Left lung (tissue), 10 donors: Measurements from ENCODE around the gene DST. TPM values are rescaled to one million over a fixed set of nuclear protein-coding genes. Genes with fewer than 3 reads are reported as not detected.

ENCODE experiments used
- ATAC-seq: fragments of 200-7000 bp; cut with Tn5 transposase; one replicate; pipeline ENCODE4 v1.9.1; 2020; ENCODE audit warnings: moderate library complexity
- DNase-seq, 4 donors: peaks; one replicate each; pipeline ENCODE4 v3.0.0-alpha.2; 2013 to 2020
- H3K27ac ChIP-seq, 2 donors: fragments of 200-600 bp; sonication (generic) in 1 of 2; one replicate each; pipeline versions ENCODE4 v1.5.0 to v1.8.0; 2020 to 2021
- H3K27me3 ChIP-seq, 2 donors: fragments of 200-600 bp; sonication (generic) in 1 of 2; one replicate each; pipeline versions ENCODE4 v1.5.0 to v1.8.0; 2020 to 2021
- H3K36me3 ChIP-seq, 2 donors: fragments of 200-600 bp; sonication (generic) in 1 of 2; one replicate each; pipeline versions ENCODE4 v1.5.0 to v1.8.0; 2020 to 2021
- H3K4me1 ChIP-seq, 2 donors: fragments of 200-600 bp; one replicate each; pipeline ENCODE4 v1.8.0; 2021
- H3K4me3 ChIP-seq, 2 donors: fragments of 200-600 bp; sonication (generic) in 1 of 2; one replicate each; pipeline versions ENCODE4 v1.5.0 to v1.8.0; 2020 to 2021; ENCODE audit warnings: mild to moderate bottlenecking in 1 of 2
- H3K9me3 ChIP-seq, 2 donors: fragments of 200-600 bp; sonication (generic) in 1 of 2; one replicate each; pipeline versions ENCODE4 v1.5.0 to v1.8.0; 2020 to 2021
- intact Hi-C, 2 donors: fragments of 100-400 bp; cut with DNase I; formaldehyde crosslinking; loops; one replicate each; pipeline versions ENCODE4 v1.11.2 to v1.14.2; 2022
- polyA plus RNA-seq, 6 donors: library from polyadenylated mRNA; unstranded; fragments of 120-200 nt; gene quantifications; one replicate each; pipeline ENCODE4 v1.2.1, GENCODE V29; 2013; ENCODE audit not compliant: insufficient read length in 6 of 6
- total RNA-seq, 2 donors: library from RNA; stranded (reverse); fragmentation: NEBNext Ultra II Directional; extraction: Animal tissue kit (Norgen Biotek cat#: 25700); gene quantifications; one replicate each; pipeline ENCODE4 v1.2.1, GENCODE V29; 2021
- TF ChIP-seq, protein P1 (sequence below), 2 donors: fragments of 200-600 bp; sonication (generic) in 1 of 2; IDR thresholded peaks; one replicate each; pipeline versions ENCODE4 v1.5.0 to v1.8.0; 2021; ENCODE audit warnings: antibody characterized with exemption in 2 of 2
- donor health status: DM: no; HTN: yes; CAD: no.
- donor health status: DM: no; HTN: no; CAD: no.

Gene DST
- total and polyA plus RNA-seq, 8 donors, result 290 to 636 (median 504) TPM

DNA sequence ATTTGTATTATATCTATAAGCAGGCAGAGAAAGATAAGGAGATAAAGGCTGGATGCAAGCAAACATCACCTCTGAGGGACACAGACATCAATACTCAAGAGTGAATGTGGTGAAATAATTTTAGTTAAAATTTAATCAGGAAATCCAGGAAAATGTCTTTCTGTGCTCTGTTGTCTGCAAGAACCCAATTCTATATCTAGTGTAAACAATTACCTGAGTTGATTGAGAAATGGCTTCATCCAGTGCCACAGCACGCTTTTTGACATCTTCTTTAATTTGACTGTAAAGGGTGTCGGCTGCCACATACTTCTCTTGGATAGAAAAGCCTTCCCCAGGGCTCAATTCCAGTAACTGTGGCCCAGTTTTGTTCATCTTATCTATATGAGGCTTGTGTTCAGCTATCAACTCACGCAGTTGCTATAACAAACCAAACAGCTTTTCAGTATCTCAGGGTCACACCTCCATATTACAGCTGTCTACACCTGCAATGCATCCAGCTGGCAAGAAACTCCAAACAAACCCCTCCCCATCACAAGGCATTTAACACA lies 131.6 kb downstream of the DST start:
- DNase-seq (peak in 2 of 4 donors; percentile 45 to 68), ATAC-seq (peak; percentile 55)
- Histone ChIP-seq H3K4me1 (peaks cover 0 to 5% of the 10 kb centered on the region in 2 donors), H3K27ac (no peak overlapping the region), H3K27me3 (no peaks in the 10 kb centered on the region), H3K9me3 (no peaks in the 10 kb centered on the region), H3K36me3 (peaks cover 0 to 40% of the 10 kb centered on the region in 2 donors), H3K4me3 (no peak overlapping the region)
- intact Hi-C loops, result no loop called here
- TF ChIP-seq, protein P1, sequence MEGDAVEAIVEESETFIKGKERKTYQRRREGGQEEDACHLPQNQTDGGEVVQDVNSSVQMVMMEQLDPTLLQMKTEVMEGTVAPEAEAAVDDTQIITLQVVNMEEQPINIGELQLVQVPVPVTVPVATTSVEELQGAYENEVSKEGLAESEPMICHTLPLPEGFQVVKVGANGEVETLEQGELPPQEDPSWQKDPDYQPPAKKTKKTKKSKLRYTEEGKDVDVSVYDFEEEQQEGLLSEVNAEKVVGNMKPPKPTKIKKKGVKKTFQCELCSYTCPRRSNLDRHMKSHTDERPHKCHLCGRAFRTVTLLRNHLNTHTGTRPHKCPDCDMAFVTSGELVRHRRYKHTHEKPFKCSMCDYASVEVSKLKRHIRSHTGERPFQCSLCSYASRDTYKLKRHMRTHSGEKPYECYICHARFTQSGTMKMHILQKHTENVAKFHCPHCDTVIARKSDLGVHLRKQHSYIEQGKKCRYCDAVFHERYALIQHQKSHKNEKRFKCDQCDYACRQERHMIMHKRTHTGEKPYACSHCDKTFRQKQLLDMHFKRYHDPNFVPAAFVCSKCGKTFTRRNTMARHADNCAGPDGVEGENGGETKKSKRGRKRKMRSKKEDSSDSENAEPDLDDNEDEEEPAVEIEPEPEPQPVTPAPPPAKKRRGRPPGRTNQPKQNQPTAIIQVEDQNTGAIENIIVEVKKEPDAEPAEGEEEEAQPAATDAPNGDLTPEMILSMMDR (IDR thresholded peaks at IDR 0.05), result no peak

DNA sequence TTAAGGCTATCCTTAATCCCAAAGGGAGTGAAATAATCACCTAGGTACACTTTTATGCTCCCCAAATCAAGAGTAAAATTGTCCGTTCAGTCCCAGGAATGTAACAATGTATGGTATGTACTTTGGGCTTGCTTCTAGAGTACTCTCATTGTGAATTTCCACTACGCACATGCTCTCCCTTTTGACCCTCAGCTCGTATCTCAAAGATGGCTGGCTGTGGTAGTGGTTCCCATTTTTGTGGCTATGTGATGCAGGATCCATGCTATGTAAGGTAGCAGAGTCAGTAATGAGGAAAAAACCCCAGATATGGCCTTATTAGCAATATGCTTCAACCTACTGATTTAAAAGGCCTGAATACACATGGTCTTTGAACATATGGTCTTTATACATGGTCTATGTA lies 133.7 kb downstream of the DST start:
- Histone ChIP-seq H3K4me1 (no peaks in the 10 kb centered on the region), H3K27me3 (no peaks in the 10 kb centered on the region), H3K36me3 (peaks cover 0 to 32% of the 10 kb centered on the region in 2 donors), H3K27ac (no peak overlapping the region), H3K4me3 (no peak overlapping the region), H3K9me3 (no peaks in the 10 kb centered on the region)
- DNase-seq, result no peak
- intact Hi-C loops, result no loop called here
- TF ChIP-seq, protein P1 (IDR thresholded peaks at IDR 0.05), result no peak
- ATAC-seq, result no peak

DNA sequence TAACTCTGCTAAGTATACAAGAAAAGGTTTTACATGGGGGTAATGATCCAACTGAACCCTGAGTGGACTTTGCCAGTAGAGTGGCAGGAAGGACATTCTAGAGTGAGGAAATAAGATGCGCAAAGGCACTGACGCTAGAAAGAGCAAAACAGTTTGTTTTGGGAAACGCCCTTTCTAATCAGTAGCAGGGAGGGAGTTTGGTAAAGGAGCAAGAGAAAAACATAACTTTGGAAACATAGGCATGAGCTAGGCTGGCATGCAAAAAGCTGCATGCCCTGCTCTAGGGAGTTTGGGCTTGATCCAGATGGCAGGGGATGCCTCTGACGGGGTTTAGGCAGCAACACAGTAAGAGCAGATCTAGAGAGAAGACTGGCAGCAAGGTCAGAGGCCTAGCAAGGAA lies 135.2 kb downstream of the DST start:
- Histone ChIP-seq H3K4me1 (no peaks in the 10 kb centered on the region), H3K36me3 (peaks cover 0 to 26% of the 10 kb centered on the region in 2 donors), H3K4me3 (no peak overlapping the region), H3K27me3 (no peaks in the 10 kb centered on the region), H3K9me3 (no peaks in the 10 kb centered on the region), H3K27ac (peak overlapping the region in 1 of 2 donors; percentile 45)
- no peak for DNase-seq
- intact Hi-C loops, result no loop called here
- ATAC-seq, result no peak
- TF ChIP-seq, protein P1 (IDR thresholded peaks at IDR 0.05), result no peak

DNA sequence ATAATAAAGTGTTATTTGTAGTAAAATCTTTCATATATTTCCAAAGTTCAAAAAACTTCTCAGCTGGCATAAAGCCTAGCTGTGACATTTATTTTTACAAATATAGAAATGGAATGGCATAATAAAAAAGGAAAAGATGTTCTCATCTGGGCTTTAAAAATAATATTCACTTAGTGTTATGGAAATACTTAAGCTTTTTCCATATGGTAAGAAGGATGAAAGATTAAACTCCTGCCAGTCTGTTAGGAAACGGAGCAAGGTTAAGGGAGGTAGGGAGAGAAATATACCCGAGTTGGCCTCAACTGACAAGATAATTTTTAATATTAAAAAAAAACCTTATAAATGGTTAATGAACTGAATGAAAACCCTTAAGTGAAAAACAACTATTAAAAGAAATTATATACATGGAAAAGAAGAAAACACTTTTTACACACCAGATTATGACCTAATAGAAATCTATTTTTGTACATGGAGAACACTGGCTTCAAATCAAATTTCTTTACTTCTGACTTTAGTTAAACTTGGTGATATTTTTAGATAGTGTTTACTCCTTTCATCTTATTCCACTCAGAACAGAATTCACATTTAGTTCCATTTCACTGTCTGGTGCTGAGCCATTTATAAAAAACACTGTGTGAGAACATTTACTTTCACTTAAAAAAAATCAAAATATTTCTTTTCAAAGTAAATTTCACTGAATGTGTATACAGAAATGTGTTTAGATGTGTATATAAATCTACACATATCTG lies 137.0 kb downstream of the DST start:
- Histone ChIP-seq H3K36me3 (peaks cover 0 to 26% of the 10 kb centered on the region in 2 donors), H3K4me1 (no peaks in the 10 kb centered on the region), H3K27ac (peak overlapping the region in 1 of 2 donors; percentile 22), H3K4me3 (no peak overlapping the region), H3K27me3 (no peaks in the 10 kb centered on the region), H3K9me3 (no peaks in the 10 kb centered on the region)
- TF ChIP-seq, protein P1 (IDR thresholded peaks at IDR 0.05), result no peak
- intact Hi-C loops, result no loop called here
- DNase-seq (no peak), ATAC-seq (no peak)

DNA sequence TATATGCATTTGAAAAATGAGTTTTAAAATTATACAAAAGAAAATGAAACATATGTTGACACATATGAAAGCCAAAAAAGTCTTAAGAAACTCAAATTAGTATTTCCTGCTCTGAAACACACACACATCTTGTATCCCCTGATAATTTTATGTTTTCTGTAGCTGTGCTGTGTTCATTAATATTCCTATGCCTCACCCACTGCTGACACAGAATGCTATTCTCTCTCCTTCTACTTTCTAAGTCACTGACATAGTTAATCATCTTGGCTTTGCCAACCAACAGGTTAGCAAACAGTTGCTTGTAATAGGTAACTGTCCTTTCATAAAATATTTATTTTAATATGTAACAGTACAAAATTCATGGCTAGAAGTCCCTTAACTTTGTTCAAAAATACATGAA lies 140.7 kb downstream of the DST start:
- TF ChIP-seq, protein P1 (IDR thresholded peaks at IDR 0.05), result no peak
- no peak overlapping the region for H3K27ac ChIP-seq
- intact Hi-C loops, result no loop called here
- ATAC-seq (no peak), DNase-seq (no peak)
- H3K4me1 ChIP-seq, result no peaks in the 10 kb centered on the region
- H3K9me3 ChIP-seq, result no peaks in the 10 kb centered on the region
- H3K4me3 ChIP-seq, result no peak overlapping the region
- no peaks in the 10 kb centered on the region for H3K27me3 ChIP-seq
- H3K36me3 ChIP-seq, result peaks cover 0 to 11% of the 10 kb centered on the region in 2 donors
